Testis (tissue), 2 donors: ENCODE data around the gene GNB5.

Experiments
- POLR2A ChIP-seq: fragments of 450-650 bp; IDR thresholded peaks from one replicate; pipeline ENCODE4 v1.6.1; 2017; ENCODE audit warnings: antibody characterized with exemption, mild to moderate bottlenecking, moderate library complexity
- TF ChIP-seq, protein P1 (sequence below), 3 experiments: fragments of 450-650 bp in 2 of 3; fragments of 200-600 bp in 1 of 3; sonication (generic) in 1 of 3; IDR thresholded peaks; one replicate each; pipeline ENCODE4 v1.5.1; 2016 to 2019; ENCODE audit warnings: antibody characterized with exemption in 3 of 3, mild to moderate bottlenecking in 2 of 3, moderate library complexity in 1 of 3

DNA sequence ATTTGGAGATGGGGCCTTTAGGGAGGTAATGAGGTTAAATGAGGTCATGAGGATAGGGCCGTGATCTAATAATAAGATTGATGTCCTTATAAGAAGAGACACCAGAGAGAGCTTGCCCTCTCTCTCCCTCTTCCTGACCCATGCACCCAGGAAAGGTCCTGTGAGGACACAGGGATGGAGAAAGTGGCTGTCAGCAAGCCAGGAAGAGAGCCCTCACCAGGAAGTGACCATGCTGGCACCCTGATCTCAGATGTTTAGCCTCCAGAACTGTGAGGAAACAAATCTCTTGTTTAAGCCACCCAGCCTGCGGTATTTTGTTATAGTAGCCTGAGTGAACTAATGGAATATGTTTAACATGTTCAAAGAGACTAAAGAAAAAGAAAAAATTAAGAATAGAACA is 15.3 kb upstream of the GNB5 start:
- TF ChIP-seq, protein P1, sequence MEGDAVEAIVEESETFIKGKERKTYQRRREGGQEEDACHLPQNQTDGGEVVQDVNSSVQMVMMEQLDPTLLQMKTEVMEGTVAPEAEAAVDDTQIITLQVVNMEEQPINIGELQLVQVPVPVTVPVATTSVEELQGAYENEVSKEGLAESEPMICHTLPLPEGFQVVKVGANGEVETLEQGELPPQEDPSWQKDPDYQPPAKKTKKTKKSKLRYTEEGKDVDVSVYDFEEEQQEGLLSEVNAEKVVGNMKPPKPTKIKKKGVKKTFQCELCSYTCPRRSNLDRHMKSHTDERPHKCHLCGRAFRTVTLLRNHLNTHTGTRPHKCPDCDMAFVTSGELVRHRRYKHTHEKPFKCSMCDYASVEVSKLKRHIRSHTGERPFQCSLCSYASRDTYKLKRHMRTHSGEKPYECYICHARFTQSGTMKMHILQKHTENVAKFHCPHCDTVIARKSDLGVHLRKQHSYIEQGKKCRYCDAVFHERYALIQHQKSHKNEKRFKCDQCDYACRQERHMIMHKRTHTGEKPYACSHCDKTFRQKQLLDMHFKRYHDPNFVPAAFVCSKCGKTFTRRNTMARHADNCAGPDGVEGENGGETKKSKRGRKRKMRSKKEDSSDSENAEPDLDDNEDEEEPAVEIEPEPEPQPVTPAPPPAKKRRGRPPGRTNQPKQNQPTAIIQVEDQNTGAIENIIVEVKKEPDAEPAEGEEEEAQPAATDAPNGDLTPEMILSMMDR (IDR thresholded peaks at IDR 0.05), result no peak
- no peak for TF ChIP-seq POLR2A
